GM12878 (cell line): ENCODE results near the gene ARID4B.

Experiments
- CHD2 ChIP-seq: IDR thresholded peaks from 2 replicates; pipeline ENCODE4 v1.6.1; 2011; ENCODE audit warnings: low read depth, low read length, improper control_type of control experiment, borderline replicate concordance
- EZH2 ChIP-seq: IDR thresholded peaks from 2 replicates; pipeline ENCODE4 v1.6.1; 2012; ENCODE audit warnings: low read depth, mild to moderate bottlenecking, control low read depth, inconsistent platforms, low read length, borderline replicate concordance; ENCODE audit not compliant: control insufficient read depth
- FOS ChIP-seq: IDR thresholded peaks from 3 replicates; pipeline ENCODE4 v1.6.1; 2011; ENCODE audit warnings: borderline replicate concordance; ENCODE audit not compliant: insufficient read length; ENCODE audit errors: extremely low read depth
- HDGF ChIP-seq: fragments of 450-650 bp; IDR thresholded peaks from 2 replicates; pipeline ENCODE4 v1.6.1; 2016; ENCODE audit warnings: antibody characterized with exemption
- MYB ChIP-seq: fragments of 150-350 bp; IDR thresholded peaks from 2 replicates; pipeline ENCODE4 v1.6.1; 2014; ENCODE audit warnings: mild to moderate bottlenecking, low read depth, low read length, borderline replicate concordance
- NRF1 ChIP-seq: conservative IDR thresholded peaks from 2 replicates; pipeline ENCODE4 v1.6.1; 2011; ENCODE audit warnings: mild to moderate bottlenecking, low read depth, low read length, improper control_type of control experiment

DNA sequence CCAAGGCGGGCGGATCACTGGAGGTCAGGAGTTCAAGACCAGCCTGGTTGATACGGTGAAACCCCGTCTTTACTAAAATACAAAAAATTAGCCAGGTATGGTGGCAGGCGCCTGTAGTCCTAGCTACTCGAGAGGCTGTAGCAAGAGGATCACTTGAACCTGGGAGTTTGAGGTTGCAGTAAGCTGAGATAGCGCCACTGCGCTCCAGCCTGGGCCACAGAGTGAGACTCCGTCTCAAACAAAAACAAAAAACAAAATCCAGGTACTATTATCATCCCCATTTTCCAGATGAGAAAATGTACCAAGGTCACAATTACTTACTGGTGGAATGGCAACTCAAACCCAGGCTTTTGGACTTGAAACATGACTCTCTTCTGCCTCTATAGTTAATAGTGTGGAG is 203.9 kb downstream of the ARID4B start:
- TF ChIP-seq FOS = no peak
- no peak for TF ChIP-seq NRF1
- TF ChIP-seq EZH2 = no peak
- TF ChIP-seq HDGF = no peak
- no peak for TF ChIP-seq CHD2
- no peak for TF ChIP-seq MYB
